Naive thymus-derived CD4-positive, alpha-beta T cell (primary cell): Measurements from ENCODE around the gene PRAMEF13. TPM values are rescaled to one million over a fixed set of nuclear protein-coding genes. Genes with fewer than 3 reads are reported as not detected.
"Not testable (repeated sequence)": the region's sequence is repeated elsewhere in the genome, so short reads cannot be mapped to it uniquely, and the experiment has no call there.

Experiments used
- ATAC-seq: fragments of 150-1000 bp; cut with Tn5 transposase; 2 replicates; pipeline ENCODE4 v1.10.0; 2021; ENCODE audit warnings: mild to moderate bottlenecking, moderate library complexity
- CTCF ChIA-PET: fragments of 350-600 bp; sonication (Branson Sonifier 250); formaldehyde crosslinking; loops from one replicate; lab custom pipeline; 2021; ENCODE audit warnings: antibody characterized with exemption; lab: Charles Lee
- POLR2A ChIA-PET: fragments of 350-600 bp; sonication (Branson Sonifier 250); formaldehyde crosslinking; loops from one replicate; lab custom pipeline; 2021; ENCODE audit warnings: antibody characterized with exemption, inconsistent platforms; lab: Charles Lee
- DNase-seq, 9 donors: peaks; one replicate each; pipeline versions ENCODE4 v3.0.0 to v3.0.0-alpha.2; 2020 to 2022; ENCODE audit warnings: mixed read lengths in 1 of 9
- H3K27ac ChIP-seq: one replicate; pipeline ENCODE4 v1.7.0; 2013; ENCODE audit warnings: mild to moderate bottlenecking, low read depth, low read length, moderate library complexity
- H3K27me3 ChIP-seq, 2 donors: one replicate each; pipeline ENCODE4 v1.7.0; 2013; ENCODE audit warnings: low read length in 2 of 2, mild to moderate bottlenecking in 2 of 2, moderate library complexity in 2 of 2; ENCODE audit not compliant: control insufficient read depth in 2 of 2, insufficient read depth in 2 of 2
- H3K36me3 ChIP-seq, 3 experiments: 1 replicate in 2 of 3; 2 replicates in 1 of 3; pipeline ENCODE4 v1.7.0; 2013; ENCODE audit warnings: low read length in 3 of 3, mild to moderate bottlenecking in 3 of 3, moderate library complexity in 1 of 3; ENCODE audit not compliant: insufficient read depth in 3 of 3, control insufficient read depth in 2 of 3
- H3K4me1 ChIP-seq, 2 donors: one replicate each; pipeline ENCODE4 v1.7.0; 2013; ENCODE audit warnings: low read length in 2 of 2, mild to moderate bottlenecking in 2 of 2, moderate library complexity in 1 of 2; ENCODE audit not compliant: control insufficient read depth in 2 of 2, insufficient read depth in 2 of 2
- H3K4me3 ChIP-seq: 2 replicates; pipeline ENCODE4 v1.7.0; 2013; ENCODE audit warnings: mild to moderate bottlenecking, low read length
- H3K9me3 ChIP-seq, 3 experiments: 1 replicate in 2 of 3; 2 replicates in 1 of 3; pipeline ENCODE4 v1.7.0; 2013; ENCODE audit warnings: low read length in 3 of 3; ENCODE audit not compliant: control insufficient read depth in 2 of 3
- H3K27ac Mint-ChIP-seq, 9 donors: one replicate each; pipeline ENCODE4 v1.8.0; 2020 to 2022; ENCODE audit warnings: mixed read lengths in 9 of 9, mild to moderate bottlenecking in 8 of 9, moderate library complexity in 5 of 9, inconsistent platforms in 2 of 9
- H3K27me3 Mint-ChIP-seq, 5 donors: one replicate each; pipeline ENCODE4 v1.8.0; 2021 to 2022; ENCODE audit warnings: mixed read lengths in 5 of 5, mild to moderate bottlenecking in 1 of 5
- H3K36me3 Mint-ChIP-seq, 5 donors: one replicate each; pipeline ENCODE4 v1.8.0; 2020 to 2022; ENCODE audit warnings: mixed read lengths in 5 of 5, mild to moderate bottlenecking in 3 of 5, inconsistent platforms in 1 of 5
- H3K4me1 Mint-ChIP-seq, 7 donors: one replicate each; pipeline ENCODE4 v1.8.0; 2020 to 2022; ENCODE audit warnings: mixed read lengths in 7 of 7, mild to moderate bottlenecking in 3 of 7, inconsistent platforms in 1 of 7
- H3K4me3 Mint-ChIP-seq, 10 donors: one replicate each; pipeline ENCODE4 v1.8.0; 2020 to 2022; ENCODE audit warnings: mild to moderate bottlenecking in 10 of 10, mixed read lengths in 10 of 10, moderate library complexity in 6 of 10, inconsistent platforms in 2 of 10
- H3K9me3 Mint-ChIP-seq, 11 donors: one replicate each; pipeline ENCODE4 v1.8.0; 2020 to 2022; ENCODE audit warnings: mixed read lengths in 11 of 11, mild to moderate bottlenecking in 4 of 11, inconsistent platforms in 1 of 11, moderate library complexity in 1 of 11
- intact Hi-C, 2 donors: fragments of 100-400 bp; cut with micrococcal nuclease; formaldehyde crosslinking; loops; one replicate each; pipeline ENCODE4 v1.15.1; 2023
- polyA plus RNA-seq, 2 donors: library from polyadenylated mRNA; unstranded; fragments of 300-500 nt; fragmentation: Illumina TruSeq; gene quantifications; one replicate each; pipeline ENCODE4 v1.2.3, GENCODE V29; 2021
- total RNA-seq, 6 experiments: library from RNA in 5 of 6; stranded (reverse) in 5 of 6; gene quantifications; 1 replicate in 5 of 6; 2 replicates in 1 of 6; pipeline ENCODE4 v1.2.3 and lab custom pipeline; 2021 to 2026

PRAMEF13 gene
- total and polyA plus RNA-seq, 7 experiments from 2014 or later, result not detected

- H3K4me1 ChIP-seq, POLR2A ChIA-PET, ATAC-seq, H3K4me3 ChIP-seq, H3K36me3 ChIP-seq, DNase-seq, H3K36me3 Mint-ChIP-seq, H3K9me3 ChIP-seq, H3K27ac ChIP-seq, CTCF ChIA-PET, intact Hi-C loops, H3K27me3 ChIP-seq, H3K4me1 Mint-ChIP-seq, H3K4me3 Mint-ChIP-seq, H3K9me3 Mint-ChIP-seq, H3K27ac Mint-ChIP-seq: not testable (repeated sequence)
- H3K27me3 Mint-ChIP-seq, result peaks cover 3 to 25% (median 15%) of the 10 kb centered on the region in 5 donors
These were observed 26.3 kb upstream of the PRAMEF13 start for GRCh38 chr1:13227271-13228055.

GRCh38 chr1:13225675-13226204, 24.5 kb upstream of the PRAMEF13 start, which contains the start of gene PRAMEF18:
TSS of gene PRAMEF18 (minus strand) at chr1:13226154. CDS start at chr1:13226106, 48 bp downstream.
- peaks cover 3 to 21% (median 12%) of the 10 kb centered on the region in 5 donors for H3K27me3 Mint-ChIP-seq
- ATAC-seq, H3K4me3 ChIP-seq, H3K9me3 Mint-ChIP-seq, DNase-seq, intact Hi-C loops, H3K4me3 Mint-ChIP-seq, H3K36me3 Mint-ChIP-seq, H3K36me3 ChIP-seq, H3K4me1 Mint-ChIP-seq, H3K27me3 ChIP-seq, POLR2A ChIA-PET, H3K27ac ChIP-seq, H3K4me1 ChIP-seq, H3K27ac Mint-ChIP-seq, H3K9me3 ChIP-seq, CTCF ChIA-PET: not testable (repeated sequence)

GRCh38 chr1:13224480-13225060, 23.4 kb upstream of the PRAMEF13 start:
- no peak overlapping the region for H3K27ac Mint-ChIP-seq
- no peak for ATAC-seq
- H3K27ac ChIP-seq, result no peak overlapping the region
- no peaks in the 10 kb centered on the region for H3K4me1 ChIP-seq
- H3K4me1 Mint-ChIP-seq, result no peaks in the 10 kb centered on the region
- H3K36me3 Mint-ChIP-seq, result no peaks in the 10 kb centered on the region
- no peak overlapping the region for H3K4me3 Mint-ChIP-seq
- no peaks in the 10 kb centered on the region for H3K9me3 ChIP-seq
- H3K27me3 Mint-ChIP-seq, result peaks cover 3 to 15% (median 9%) of the 10 kb centered on the region in 5 donors
- no peaks in the 10 kb centered on the region for H3K9me3 Mint-ChIP-seq
- no peaks in the 10 kb centered on the region for H3K27me3 ChIP-seq
- intact Hi-C loops, result no loop called here
- H3K36me3 ChIP-seq, result no peaks in the 10 kb centered on the region
- CTCF ChIA-PET, result no interaction called here
- no peak overlapping the region for H3K4me3 ChIP-seq
- POLR2A ChIA-PET, result no interaction called here
- DNase-seq, result no peak

- H3K36me3 ChIP-seq, H3K27ac Mint-ChIP-seq, H3K9me3 ChIP-seq, H3K4me1 ChIP-seq, H3K27ac ChIP-seq, H3K9me3 Mint-ChIP-seq, DNase-seq, POLR2A ChIA-PET, CTCF ChIA-PET, H3K36me3 Mint-ChIP-seq, intact Hi-C loops, H3K4me3 Mint-ChIP-seq, H3K4me1 Mint-ChIP-seq, H3K4me3 ChIP-seq, H3K27me3 ChIP-seq, ATAC-seq: not testable (repeated sequence)
- peaks cover 3 to 15% (median 9%) of the 10 kb centered on the region in 5 donors for H3K27me3 Mint-ChIP-seq
These were observed 21.6 kb upstream of the PRAMEF13 start for GRCh38 chr1:13222788-13223187.

- H3K27ac Mint-ChIP-seq, H3K36me3 Mint-ChIP-seq, H3K27ac ChIP-seq, ATAC-seq, intact Hi-C loops, H3K9me3 ChIP-seq, H3K9me3 Mint-ChIP-seq, H3K4me1 Mint-ChIP-seq, POLR2A ChIA-PET, H3K4me1 ChIP-seq, H3K27me3 Mint-ChIP-seq, DNase-seq, H3K4me3 ChIP-seq, H3K4me3 Mint-ChIP-seq, H3K36me3 ChIP-seq, H3K27me3 ChIP-seq, CTCF ChIA-PET: not testable (repeated sequence)
These were observed 18.0 kb upstream of the PRAMEF13 start for GRCh38 chr1:13219203-13219602.

- CTCF ChIA-PET, H3K36me3 ChIP-seq, H3K4me3 Mint-ChIP-seq, H3K27me3 Mint-ChIP-seq, H3K9me3 ChIP-seq, H3K4me1 Mint-ChIP-seq, H3K36me3 Mint-ChIP-seq, H3K4me1 ChIP-seq, ATAC-seq, H3K9me3 Mint-ChIP-seq, H3K27ac ChIP-seq, H3K4me3 ChIP-seq, intact Hi-C loops, DNase-seq, H3K27me3 ChIP-seq, H3K27ac Mint-ChIP-seq, POLR2A ChIA-PET: not testable (repeated sequence)
These were observed 15.4 kb upstream of the PRAMEF13 start for GRCh38 chr1:13216619-13217018.

- POLR2A ChIA-PET, H3K4me3 ChIP-seq, H3K9me3 Mint-ChIP-seq, H3K27ac ChIP-seq, H3K27me3 Mint-ChIP-seq, intact Hi-C loops, H3K27ac Mint-ChIP-seq, CTCF ChIA-PET, H3K9me3 ChIP-seq, H3K36me3 ChIP-seq, H3K36me3 Mint-ChIP-seq, ATAC-seq, H3K4me1 Mint-ChIP-seq, H3K4me3 Mint-ChIP-seq, DNase-seq, H3K27me3 ChIP-seq, H3K4me1 ChIP-seq: not testable (repeated sequence)
These were observed 7.5 kb upstream of the PRAMEF13 start for GRCh38 chr1:13208712-13209111.
